NCI-H187 (cell line): ENCODE data around the gene ZNF24.

Source experiments
- DNase-seq, 2 experiments: peaks; one replicate each; lab custom pipeline; 2025; lab: John Stamatoyannopoulos, UW

Gene ZNF24

GRCh38 chr18:35355140-35355618 is 11.0 kb upstream of the ZNF24 start:
- no peak for DNase-seq

DNA sequence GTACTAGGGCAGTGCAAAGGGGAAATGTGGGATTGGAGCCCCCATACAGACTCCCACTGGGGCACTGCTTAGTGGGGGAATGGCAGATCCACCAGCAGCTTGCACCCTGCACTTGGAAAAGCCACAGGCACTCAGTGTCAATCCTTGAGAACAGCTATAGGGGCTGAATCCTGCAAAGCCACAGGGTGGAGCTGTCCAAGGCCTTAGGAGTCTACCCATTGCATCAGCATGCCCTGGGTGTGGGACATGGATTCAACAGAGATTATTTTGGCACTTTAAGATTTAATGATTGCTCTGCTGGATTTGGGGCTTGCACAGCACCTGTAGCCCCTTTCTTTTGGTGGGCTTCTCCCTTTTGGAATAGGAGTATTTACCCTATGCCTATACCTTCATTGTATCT is 8.6 kb upstream of the ZNF24 start:
- no peak for DNase-seq

DNA sequence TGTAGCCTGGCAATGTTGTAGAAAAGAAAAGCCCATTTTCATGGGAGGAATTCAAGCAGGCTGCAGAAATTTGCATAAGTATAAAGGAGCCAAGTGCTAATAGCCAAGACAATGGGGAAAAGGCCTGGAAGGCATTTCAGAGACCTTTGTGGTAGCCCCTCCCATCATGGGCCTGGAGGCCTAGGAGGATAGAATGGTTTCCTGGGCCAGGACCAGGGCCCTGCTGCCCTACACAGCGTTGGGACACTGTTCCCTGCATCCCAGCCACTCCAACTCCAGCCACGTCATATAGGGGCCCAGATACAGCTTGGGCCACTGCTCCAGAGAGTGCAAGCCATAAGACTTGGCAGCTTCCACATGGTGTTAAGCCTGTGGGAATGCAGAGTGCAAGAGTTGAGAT is 8.1 kb upstream of the ZNF24 start:
- DNase-seq: no peak

- no peak for DNase-seq
Measured at GRCh38 chr18:35348001-35348400, 3.8 kb upstream of the ZNF24 start.

GRCh38 chr18:35345950-35346349 is 1.7 kb upstream of the ZNF24 start:
- no peak for DNase-seq

GRCh38 chr18:35345460-35345921 is 1.3 kb upstream of the ZNF24 start:
- no peak for DNase-seq

DNA sequence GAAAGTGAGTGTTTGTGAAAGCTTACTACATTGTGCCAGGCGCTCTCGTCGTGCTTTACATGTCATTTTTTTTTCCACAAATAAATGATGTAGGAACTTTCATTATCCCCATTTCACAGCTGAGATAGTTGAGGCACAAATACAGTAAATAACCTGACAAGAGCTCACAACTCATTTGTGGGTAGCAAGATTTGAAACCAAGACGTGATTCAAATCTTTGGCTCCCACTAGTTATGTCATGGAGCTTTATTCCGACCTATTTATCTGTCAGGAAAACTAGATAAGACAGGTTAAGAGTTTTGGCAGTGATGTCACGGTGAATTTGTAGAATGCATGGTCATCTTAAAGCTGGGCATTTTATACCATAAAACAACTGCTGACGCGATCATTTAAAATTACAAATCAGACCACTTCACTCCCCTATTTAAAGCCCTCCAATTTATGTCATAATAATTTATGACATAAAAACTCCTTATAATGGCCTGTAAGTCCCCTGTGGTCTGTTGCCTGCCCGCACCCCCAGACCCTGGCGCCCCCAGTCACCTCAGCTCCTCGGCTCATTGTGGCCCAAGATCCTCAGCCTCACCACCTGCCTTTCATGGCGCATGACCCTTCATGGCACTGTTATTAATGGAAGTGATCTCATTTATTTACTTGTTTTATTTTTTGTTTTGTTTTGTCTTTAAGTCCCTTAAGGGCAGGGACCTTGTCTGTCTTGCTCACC is 678 bp upstream of the ZNF24 start:
- DNase-seq: no peak

DNA sequence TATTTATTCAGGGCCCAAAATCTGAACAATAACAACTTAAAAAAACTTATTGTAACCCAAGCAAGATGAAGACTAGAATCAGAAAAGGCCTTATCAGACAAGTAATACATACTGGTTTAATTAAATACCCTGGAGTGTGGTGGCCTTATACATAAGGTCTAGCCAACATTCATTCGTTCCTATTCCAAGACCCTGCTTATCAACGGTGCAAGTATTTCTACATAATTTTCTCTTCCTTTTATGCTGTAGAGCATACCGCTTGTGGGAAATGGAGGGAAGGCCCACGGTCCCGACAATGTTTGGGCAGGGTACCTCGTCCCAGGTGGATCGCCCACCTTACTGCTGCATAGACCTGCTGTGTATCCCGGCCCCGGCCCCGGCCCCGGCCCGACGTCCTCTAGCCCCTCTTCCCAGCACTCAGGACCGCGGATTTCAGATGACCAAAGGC is 708 bp downstream of the ZNF24 start:
- DNase-seq: no peak

DNA sequence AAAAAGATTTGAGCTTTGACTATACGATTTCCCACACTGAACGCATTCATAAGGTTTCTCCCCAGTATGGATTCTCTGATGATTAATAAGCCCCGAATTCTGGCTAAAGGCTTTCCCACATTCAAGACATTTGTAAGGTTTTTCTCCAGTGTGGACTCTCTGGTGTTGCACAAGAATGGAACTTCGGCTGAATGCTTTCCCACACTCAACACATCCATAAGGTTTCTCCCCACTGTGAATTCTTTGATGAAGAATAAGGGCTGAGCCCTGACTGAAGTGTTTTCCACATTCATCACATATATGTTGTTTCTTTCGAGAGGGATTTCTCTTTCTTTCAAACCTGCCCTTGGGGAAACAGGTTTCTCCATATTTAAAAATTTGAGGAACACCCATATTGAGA is 6.9 kb downstream of the ZNF24 start:
- no peak for DNase-seq

- DNase-seq: no peak
Measured at GRCh38 chr18:35335866-35336265, 8.4 kb downstream of the ZNF24 start.

DNA sequence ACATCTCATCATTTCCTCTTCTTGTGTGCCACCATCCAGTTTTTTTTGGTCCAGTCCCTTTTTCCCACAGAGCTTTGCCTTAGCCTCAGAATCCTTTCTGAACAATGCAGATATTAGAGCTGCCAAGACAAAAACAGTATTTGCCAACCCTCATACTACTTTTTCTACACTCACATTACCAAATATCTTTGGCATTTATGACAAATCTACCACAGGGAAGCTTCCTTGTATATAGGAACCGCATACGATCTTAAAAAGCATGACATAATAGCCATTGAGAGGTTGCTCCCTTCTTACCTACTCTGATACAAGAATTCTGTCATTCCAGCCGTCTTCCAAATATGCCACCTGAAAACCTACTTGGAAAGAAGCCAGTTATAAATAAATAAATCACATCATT is 9.4 kb downstream of the ZNF24 start:
- DNase-seq: no peak

GRCh38 chr18:35334212-35334611 is 10.0 kb downstream of the ZNF24 start:
- no peak for DNase-seq

GRCh38 chr18:35331367-35332087 is 12.7 kb downstream of the ZNF24 start:
- no peak for DNase-seq

DNA sequence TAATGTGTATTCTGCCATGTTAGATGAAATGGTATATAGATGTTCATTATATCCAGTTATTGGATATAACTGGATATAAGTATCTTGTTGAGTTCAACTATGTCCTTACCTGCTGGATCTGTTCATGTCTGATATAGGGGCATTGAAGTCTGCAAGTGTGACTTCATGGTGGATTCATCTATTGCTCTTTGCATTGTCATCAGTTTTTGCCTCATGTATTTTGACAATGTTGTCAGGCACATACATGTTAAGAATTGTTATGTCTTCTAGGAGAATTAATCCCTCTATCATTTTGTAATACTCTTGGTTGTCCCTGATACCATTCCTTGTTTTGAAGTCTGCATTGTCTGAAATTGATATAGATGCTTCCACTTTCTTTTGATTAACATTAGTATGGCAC is 15.4 kb downstream of the ZNF24 start:
- DNase-seq: no peak

DNA sequence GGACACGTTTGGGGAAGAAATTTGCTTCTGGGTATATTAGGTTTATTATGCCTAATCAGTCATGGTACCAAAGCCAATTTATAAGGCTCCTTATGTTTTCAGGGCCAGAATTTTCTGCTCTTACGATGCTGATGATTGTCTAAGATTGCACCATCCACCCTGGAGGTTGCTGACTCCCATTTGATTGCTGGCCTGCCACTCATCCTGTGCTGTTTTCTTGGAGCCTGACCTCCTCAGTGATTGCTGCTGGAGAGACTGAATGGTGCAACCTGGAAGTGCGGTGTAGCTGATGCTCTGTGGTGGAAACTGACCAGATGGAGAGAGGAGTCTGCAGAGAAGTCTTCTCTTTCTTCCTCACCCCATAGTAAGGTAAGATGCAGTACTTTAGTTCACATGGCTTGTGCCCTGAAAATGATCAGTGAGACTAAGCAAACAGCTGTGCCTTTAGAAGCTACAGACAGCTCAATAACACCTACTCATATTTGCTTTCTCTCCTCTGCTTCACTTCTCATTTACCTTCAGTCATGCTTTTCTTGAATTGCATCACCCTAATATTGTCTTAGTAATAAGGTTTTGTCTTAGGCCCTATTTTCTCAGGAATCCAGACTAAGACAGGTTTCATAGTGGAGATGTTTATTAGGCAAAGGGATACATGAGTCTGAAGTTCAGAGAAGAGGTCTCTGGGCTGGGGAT is 17.4 kb downstream of the ZNF24 start:
- DNase-seq: no peak

DNA sequence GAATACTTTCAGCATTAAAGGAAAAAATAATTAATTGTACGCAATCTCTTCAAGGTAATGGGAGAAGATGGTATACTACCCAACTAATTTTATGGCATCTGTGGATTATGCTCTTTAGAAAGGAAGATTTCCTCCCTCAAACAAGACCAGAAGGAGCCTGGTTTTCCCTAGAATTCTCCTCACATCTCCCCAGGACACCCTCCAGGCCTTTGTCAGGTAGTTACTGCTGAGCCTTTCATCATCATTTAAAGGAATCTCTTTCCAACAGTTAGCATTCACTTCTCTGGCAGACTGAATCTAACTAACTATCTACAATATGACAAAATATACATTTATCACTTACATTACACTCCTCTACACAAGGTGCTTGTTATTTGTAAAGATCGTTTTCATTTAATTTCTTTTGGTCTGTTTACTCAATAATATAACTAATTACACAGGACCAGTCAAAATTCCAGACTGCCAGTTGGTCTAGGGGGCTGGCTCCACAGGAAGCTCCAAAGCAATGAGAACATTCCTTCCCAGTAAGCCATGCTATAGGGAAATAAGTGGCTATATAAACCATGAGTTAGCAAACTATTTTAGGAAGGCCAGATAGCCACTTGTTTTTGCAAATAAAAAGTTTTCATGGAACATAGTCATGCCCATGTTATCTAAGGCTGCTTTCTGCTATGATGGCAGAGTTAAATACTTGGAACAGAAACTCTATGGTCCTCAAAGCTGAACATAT is 19.1 kb downstream of the ZNF24 start:
- no peak for DNase-seq

- DNase-seq: no peak
Measured at GRCh38 chr18:35322486-35323458, 21.4 kb downstream of the ZNF24 start.

DNA sequence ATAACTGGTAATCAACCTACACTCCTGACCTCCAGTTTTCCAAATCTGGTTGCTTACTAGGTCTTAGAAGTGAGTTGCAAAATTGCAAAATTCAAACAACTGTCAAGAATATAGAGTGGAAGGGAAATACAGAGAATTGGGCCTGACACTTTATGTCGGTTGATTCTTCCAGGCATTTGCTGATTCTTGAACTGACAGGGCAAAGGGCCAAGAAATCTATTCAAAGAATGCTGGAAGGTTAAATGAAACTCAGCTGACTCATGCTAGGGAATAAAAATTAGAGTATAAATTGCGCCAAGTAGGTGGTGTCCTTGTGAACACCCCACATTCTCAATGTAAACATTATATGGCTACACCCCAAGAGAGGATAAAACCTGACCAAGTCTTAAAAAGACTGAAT is 32.7 kb downstream of the ZNF24 start:
- DNase-seq: no peak

GRCh38 chr18:35306588-35307250 is 37.5 kb downstream of the ZNF24 start:
- no peak for DNase-seq

- no peak for DNase-seq
Measured at GRCh38 chr18:35303610-35304009, 40.6 kb downstream of the ZNF24 start.
